ENCODE measurements around the gene PTRH1. TPM values are rescaled to one million over a fixed set of nuclear protein-coding genes. Genes with fewer than 3 reads are reported as not detected.

The PTRH1 gene
- 22.8 and 24.2 TPM in 2 replicates for total RNA-seq

DNA sequence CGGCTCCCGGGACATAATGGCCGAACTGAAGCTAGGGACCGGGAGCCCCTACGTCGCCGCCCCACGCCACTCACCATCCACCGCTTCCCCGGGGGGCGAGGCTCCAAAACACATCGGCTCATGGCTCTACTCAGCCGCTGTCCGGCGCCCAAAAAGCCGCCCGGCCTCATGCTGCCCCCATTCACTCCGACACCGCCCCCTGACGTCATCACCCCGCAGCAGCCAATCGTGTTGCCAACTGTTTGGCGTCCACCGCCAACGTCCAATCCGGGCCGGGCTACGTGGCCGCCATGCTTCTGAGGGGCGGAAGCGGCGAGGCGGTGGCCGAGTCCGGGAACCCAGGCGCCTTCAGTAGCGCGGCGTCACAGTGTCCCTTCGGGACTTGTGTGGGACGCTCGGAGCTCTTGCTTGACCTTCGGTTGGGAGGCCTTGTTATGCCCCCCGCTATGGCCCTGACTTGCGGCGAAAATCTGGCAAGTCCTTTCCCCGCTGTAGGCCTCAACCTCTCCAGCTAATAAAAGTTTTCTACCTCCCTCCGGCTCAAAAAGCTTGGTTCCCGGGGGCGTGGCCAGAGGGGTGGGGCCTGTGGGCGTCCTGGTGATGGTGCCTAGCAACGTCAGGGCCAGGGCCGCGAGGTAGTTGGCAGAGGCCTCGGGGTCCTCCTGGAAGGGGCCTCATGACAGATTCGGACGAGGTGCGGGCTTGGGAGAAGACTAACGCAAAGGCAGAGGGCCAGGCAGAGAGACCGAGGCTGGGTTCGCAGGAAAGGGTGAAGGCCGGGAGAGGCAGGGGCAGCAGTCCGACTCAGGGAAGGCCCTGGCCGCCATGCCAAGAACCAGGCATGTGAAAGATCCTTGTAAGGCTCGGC is at the start of gene PTRH1, which contains the start of gene TTC16:
Gene PTRH1, minus strand, starts transcription at position 194 of the 868 bp plus-strand sequence. Its CDS starts 24 bp downstream, at position 170.
Gene TTC16, plus strand, starts transcription at position 610 of the 868 bp plus-strand sequence. Its CDS starts 67 bp downstream, at position 677.

DNA sequence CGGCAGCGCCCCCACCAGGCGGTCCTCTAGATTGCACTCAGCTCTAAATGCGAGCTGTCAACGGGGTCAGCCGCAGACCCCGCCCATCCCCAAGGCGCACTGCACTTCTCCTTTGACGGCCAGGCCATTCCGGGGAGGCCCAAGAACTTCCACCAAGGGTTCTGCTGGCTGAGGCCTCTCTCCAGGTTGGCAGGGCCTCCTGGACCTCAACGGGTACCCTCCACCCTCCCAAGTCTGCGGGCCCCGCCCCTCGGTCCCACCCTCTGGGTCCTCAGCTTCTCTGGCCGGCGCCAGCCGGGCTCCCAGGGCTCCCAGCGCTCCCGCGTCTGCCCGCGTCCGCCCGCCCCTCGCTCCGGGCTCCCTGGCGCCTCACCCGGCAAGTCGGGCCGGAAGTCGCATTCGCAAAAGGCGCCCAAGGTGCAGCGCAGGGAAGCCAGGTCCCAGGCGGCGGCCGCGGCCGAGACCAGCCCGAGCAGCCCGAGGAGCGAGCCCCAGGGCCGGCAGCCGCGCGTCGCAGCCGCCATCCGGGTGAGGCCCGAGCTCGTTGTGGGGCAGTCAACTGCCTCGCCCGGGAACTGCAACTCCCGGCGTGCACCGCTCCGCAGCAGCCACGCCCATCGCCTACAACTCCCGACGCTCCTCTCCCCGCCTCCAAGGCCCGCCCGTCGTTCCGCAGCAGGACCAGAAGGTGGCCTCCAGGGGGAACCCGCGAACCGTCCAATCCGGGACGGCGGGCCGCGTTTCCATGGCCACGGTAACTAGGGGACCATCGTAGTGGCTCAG is 19.5 kb upstream of the PTRH1 start, which contains the start of gene TOR2A:
Gene TOR2A, minus strand, starts transcription at position 548 of the 783 bp plus-strand sequence. Its CDS starts 24 bp downstream, at position 524.

DNA sequence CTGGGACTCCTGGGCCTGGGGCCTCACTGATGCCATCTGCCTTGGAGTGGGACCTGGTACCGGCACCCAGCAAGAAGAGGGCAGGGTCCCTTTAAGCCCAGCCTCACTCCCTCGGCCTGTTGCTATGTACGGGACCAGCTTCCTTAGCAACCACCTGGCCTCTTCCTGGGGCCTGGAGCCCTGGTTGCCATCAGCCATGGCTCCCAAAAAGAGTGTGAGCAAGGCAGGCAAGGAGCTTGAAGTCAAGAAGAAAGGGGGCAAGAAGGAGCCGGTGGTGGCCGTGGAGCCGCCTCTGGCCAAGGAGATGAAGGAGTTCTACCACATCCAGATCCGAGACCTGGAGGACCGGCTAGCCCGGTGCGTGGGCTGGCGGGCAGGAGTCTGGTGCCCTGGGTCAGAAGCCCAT is 8.6 kb downstream of the PTRH1 start, which contains the start of gene CFAP157:
Gene CFAP157, plus strand, starts transcription at position 153 of the 406 bp plus-strand sequence. Its CDS starts 44 bp downstream, at position 197.

Other genes with a start within 250 kb of the PTRH1 start
- 13.4 and 35.3 TPM in 2 replicates for gene STXBP1, start 103.4 kb downstream of the PTRH1 start, total RNA-seq
- gene CFAP157, start 8.7 kb downstream of the PTRH1 start, total RNA-seq: not detected in 2 replicates
- not detected in 2 replicates for gene TTC16, start 416 bp upstream of the PTRH1 start, total RNA-seq
- gene TOR2A, start 19.6 kb upstream of the PTRH1 start, total RNA-seq: 9.1 and 9.2 TPM in 2 replicates
- gene SH2D3C, start 63.0 kb upstream of the PTRH1 start, total RNA-seq: 71.9 and 85.9 TPM in 2 replicates
- 110 and 120 TPM in 2 replicates for gene CDK9, start 70.4 kb upstream of the PTRH1 start, total RNA-seq
- gene FPGS, start 87.2 kb upstream of the PTRH1 start, total RNA-seq: 103 and 117 TPM in 2 replicates
- gene ENG, start 139.0 kb upstream of the PTRH1 start, total RNA-seq: 209 and 301 TPM in 2 replicates
- gene AK1, start 162.0 kb upstream of the PTRH1 start, total RNA-seq: 66.9 and 72.8 TPM in 2 replicates
- 46.1 and 53.2 TPM in 2 replicates for gene ST6GALNAC6, start 183.9 kb upstream of the PTRH1 start, total RNA-seq
- 75.8 and 85.3 TPM in 2 replicates for gene ST6GALNAC4, start 201.4 kb upstream of the PTRH1 start, total RNA-seq
- 0.29 and 0.65 TPM in 2 replicates for gene PIP5KL1, start 215.1 kb upstream of the PTRH1 start, total RNA-seq
- 15.7 and 19.6 TPM in 2 replicates for gene DPM2, start 222.2 kb upstream of the PTRH1 start, total RNA-seq

All from vein endothelial cell (primary cell).